NCI-H1436 (cell line): Measurements from ENCODE around the gene NOX5.
"Not testable (repeated sequence)": the region's sequence is repeated elsewhere in the genome, so short reads cannot be mapped to it uniquely, and the experiment has no call there.

Experiments
- DNase-seq: peaks from one replicate; lab custom pipeline; 2025; lab: John Stamatoyannopoulos, UW

NOX5 gene

GRCh38 chr15:69014454-69014853, at the start of gene NOX5:
TSS of gene NOX5 (plus strand) at chr15:69014695. CDS start at chr15:69014736, 41 bp downstream.
- no peak for DNase-seq

GRCh38 chr15:68966996-68967395, 47.5 kb upstream of the NOX5 start:
- no peak for DNase-seq

GRCh38 chr15:68967948-68968347, 46.5 kb upstream of the NOX5 start:
- DNase-seq: no peak

- no peak for DNase-seq
These were observed 45.2 kb upstream of the NOX5 start for GRCh38 chr15:68969298-68969697.

- DNase-seq: no peak
These were observed 42.1 kb upstream of the NOX5 start for GRCh38 chr15:68972201-68973065.

GRCh38 chr15:68975651-68976160, 38.8 kb upstream of the NOX5 start:
- not testable (repeated sequence) for DNase-seq

GRCh38 chr15:68977426-68977825, 37.1 kb upstream of the NOX5 start:
- not testable (repeated sequence) for DNase-seq

- DNase-seq: no peak
These were observed 35.5 kb upstream of the NOX5 start for GRCh38 chr15:68979006-68979405.

- DNase-seq: no peak
These were observed 34.7 kb upstream of the NOX5 start for GRCh38 chr15:68979816-68980215.

GRCh38 chr15:68980786-68981185, 33.7 kb upstream of the NOX5 start:
- no peak for DNase-seq

- no peak for DNase-seq
These were observed 32.6 kb upstream of the NOX5 start for GRCh38 chr15:68981941-68982340.

GRCh38 chr15:68982976-68983563, 31.4 kb upstream of the NOX5 start:
- no peak for DNase-seq

GRCh38 chr15:68983961-68984481, 30.5 kb upstream of the NOX5 start:
- no peak for DNase-seq

GRCh38 chr15:68984586-68984985, 29.9 kb upstream of the NOX5 start:
- DNase-seq: no peak

GRCh38 chr15:68985361-68985891, 29.1 kb upstream of the NOX5 start:
- no peak for DNase-seq

- peak; percentile 60 for DNase-seq
These were observed 28.2 kb upstream of the NOX5 start for GRCh38 chr15:68986322-68986721.

- no peak for DNase-seq
These were observed 27.4 kb upstream of the NOX5 start for GRCh38 chr15:68987120-68987519.

- DNase-seq: no peak
These were observed 26.8 kb upstream of the NOX5 start for GRCh38 chr15:68987676-68988075.

- DNase-seq: no peak
These were observed 24.8 kb upstream of the NOX5 start for GRCh38 chr15:68989541-68990230.

GRCh38 chr15:68990231-68990991, 24.1 kb upstream of the NOX5 start:
- no peak for DNase-seq

GRCh38 chr15:68990992-68991500, 23.4 kb upstream of the NOX5 start:
- DNase-seq: no peak
